Keratinocyte (primary cell): ENCODE data around the gene TRH. TPM values are rescaled to one million over a fixed set of nuclear protein-coding genes. Genes with fewer than 3 reads are reported as not detected.

Source experiments
- DNase-seq: peaks from one replicate; pipeline ENCODE4 v3.0.0-alpha.2; 2011; ENCODE audit warnings: low read depth, missing footprints, low spot score
- FAIRE-seq: peaks from 2 replicates; lab custom pipeline; 2011; peaks lifted over from hg19 to GRCh38; lab: Jason Lieb, UNC
- H2AFZ ChIP-seq: 2 replicates; pipeline ENCODE4 v1.6.0; 2012; ENCODE audit warnings: low read length, control low read depth, inconsistent platforms; ENCODE audit not compliant: control insufficient read depth
- H3K27ac ChIP-seq: 2 replicates; pipeline ENCODE4 v1.5.1; 2011; ENCODE audit warnings: low read length; ENCODE audit not compliant: control insufficient read depth, insufficient read depth
- H3K27me3 ChIP-seq: 3 replicates; pipeline ENCODE4 v1.6.0; 2011; ENCODE audit warnings: low read length; ENCODE audit not compliant: control insufficient read depth, insufficient read depth; ENCODE audit errors: extremely low read depth
- H3K36me3 ChIP-seq, 2 experiments: 2 replicates in 1 of 2; 3 replicates in 1 of 2; pipeline ENCODE4 v1.5.1; 2011; ENCODE audit warnings: low read length in 2 of 2, mild to moderate bottlenecking in 1 of 2; ENCODE audit not compliant: control insufficient read depth in 2 of 2, insufficient read depth in 2 of 2; ENCODE audit errors: extremely low read depth in 1 of 2
- H3K4me1 ChIP-seq: 3 replicates; pipeline ENCODE4 v1.5.1; 2011; ENCODE audit warnings: low read length; ENCODE audit not compliant: control insufficient read depth, insufficient read depth; ENCODE audit errors: extremely low read depth
- H3K4me2 ChIP-seq: 3 replicates; pipeline ENCODE4 v1.6.0; 2011; ENCODE audit warnings: low read depth, low read length; ENCODE audit not compliant: control insufficient read depth, insufficient read depth; ENCODE audit errors: extremely low read depth
- H3K4me3 ChIP-seq, 3 experiments: fragments of 200-600 bp in 1 of 3; sonication (generic) in 1 of 3; 2 replicates in 2 of 3; 3 replicates in 1 of 3; pipeline ENCODE4 v1.5.1; 2011 to 2016; ENCODE audit warnings: low read length in 3 of 3, mild to moderate bottlenecking in 3 of 3, control low read depth in 2 of 3, inconsistent platforms in 1 of 3, low read depth in 1 of 3, mixed read lengths in 1 of 3, mixed run types in 1 of 3, moderate library complexity in 1 of 3; ENCODE audit not compliant: control insufficient read depth in 2 of 3, insufficient read depth in 2 of 3; ENCODE audit errors: extremely low read depth in 1 of 3
- H3K79me2 ChIP-seq: 2 replicates; pipeline ENCODE4 v1.6.0; 2012; ENCODE audit warnings: low read length; ENCODE audit not compliant: control insufficient read depth, insufficient read depth
- H3K9ac ChIP-seq: 3 replicates; pipeline ENCODE4 v1.6.0; 2011; ENCODE audit warnings: low read length; ENCODE audit not compliant: control insufficient read depth, insufficient read depth; ENCODE audit errors: extremely low read depth
- H3K9me1 ChIP-seq: 3 replicates; pipeline ENCODE4 v1.6.0; 2011; ENCODE audit warnings: low read length; ENCODE audit not compliant: control insufficient read depth, insufficient read depth; ENCODE audit errors: extremely low read depth
- H3K9me3 ChIP-seq: 2 replicates; pipeline ENCODE4 v1.5.1; 2012; ENCODE audit warnings: low read depth, low read length; ENCODE audit not compliant: control insufficient read depth
- H4K20me1 ChIP-seq: 3 replicates; pipeline ENCODE4 v1.6.0; 2011; ENCODE audit warnings: low read length; ENCODE audit not compliant: control insufficient read depth, insufficient read depth; ENCODE audit errors: extremely low read depth
- CTCF ChIP-seq, 3 experiments: IDR thresholded peaks in 1 of 3; conservative IDR thresholded peaks in 1 of 3; optimal IDR thresholded peaks in 1 of 3; 2 replicates in 2 of 3; 3 replicates in 1 of 3; pipeline versions ENCODE3 to v1.5.1; 2011; ENCODE audit warnings: low read length in 3 of 3, mild to moderate bottlenecking in 3 of 3, moderate library complexity in 2 of 3, control low read depth in 1 of 3, inconsistent platforms in 1 of 3; ENCODE audit not compliant: insufficient read depth in 2 of 3; ENCODE audit errors: extremely low read depth in 1 of 3
- EZH2 ChIP-seq: IDR thresholded peaks from one replicate; pipeline ENCODE4 v1.6.1; 2012; ENCODE audit warnings: inconsistent platforms, mild to moderate bottlenecking, low read length, moderate library complexity
- dilution Hi-C: fragments of 300-500 bp; cut with MboI; formaldehyde crosslinking; loops from one replicate; pipeline ENCODE4 v1.7.0; 2020; ENCODE audit warnings: low sequenced_read_pairs; ENCODE audit not compliant: extremely low pct_ligation_motif_present
- polyA plus RNA-seq, 5 experiments: library from polyadenylated mRNA; depleted of rRNA in 3 of 5; stranded (reverse) in 3 of 5; stranded (forward) in 1 of 5; unstranded in 1 of 5; fragments of >200 nt; gene quantifications; 1 replicate in 1 of 5; 2 replicates in 3 of 5; 3 replicates in 1 of 5; pipeline versions ENCODE4 v1.2.1 to v1.2.3, GENCODE V29; 2011 to 2012; ENCODE audit warnings: missing spikeins in 2 of 5, low read depth in 1 of 5, low replicate concordance in 1 of 5

Gene TRH
- polyA plus RNA-seq, 1 donor (not counting 4 experiments of a cell fraction or from before 2014, with no cell fraction given): not detected

- H3K27me3 ChIP-seq: peaks cover 33% of the 10 kb centered on the region
- H3K4me1 ChIP-seq: no peaks in the 10 kb centered on the region
- no peak overlapping the region for H3K4me3 ChIP-seq
- H3K36me3 ChIP-seq: no peaks in the 10 kb centered on the region
- H3K9me3 ChIP-seq: no peaks in the 10 kb centered on the region
- H3K9me1 ChIP-seq: no peaks in the 10 kb centered on the region
- dilution Hi-C loops: no loop called here
- H2AFZ ChIP-seq: no peak overlapping the region
- H3K27ac ChIP-seq: no peak overlapping the region
- no peaks in the 10 kb centered on the region for H4K20me1 ChIP-seq
- H3K9ac ChIP-seq: no peak overlapping the region
- no peak for TF ChIP-seq CTCF (optimal IDR thresholded peaks at IDR 0.05 in 1 of 3, IDR thresholded peaks at IDR 0.05 in 1 of 3, conservative IDR thresholded peaks at IDR 0.05 in 1 of 3; ENCODE audit: extremely low read depth in 1 of 3, insufficient read depth in 2 of 3, low read length in 3 of 3)
- TF ChIP-seq EZH2: no peak
- DNase-seq (no peak), FAIRE-seq (no peak)
- no peak overlapping the region for H3K4me2 ChIP-seq
- H3K79me2 ChIP-seq: no peaks in the 10 kb centered on the region
Measured at GRCh38 chr3:129979905-129980304, 5.4 kb downstream of the TRH start.

- H3K9me1 ChIP-seq: no peaks in the 10 kb centered on the region
- H2AFZ ChIP-seq: no peak overlapping the region
- H3K9ac ChIP-seq: no peak overlapping the region
- H3K27ac ChIP-seq: no peak overlapping the region
- H3K4me3 ChIP-seq: no peak overlapping the region
- no peaks in the 10 kb centered on the region for H4K20me1 ChIP-seq
- H3K79me2 ChIP-seq: no peaks in the 10 kb centered on the region
- no peaks in the 10 kb centered on the region for H3K4me1 ChIP-seq
- TF ChIP-seq EZH2 (no peak), CTCF (optimal IDR thresholded peaks at IDR 0.05 in 1 of 3, IDR thresholded peaks at IDR 0.05 in 1 of 3, conservative IDR thresholded peaks at IDR 0.05 in 1 of 3; ENCODE audit: extremely low read depth in 1 of 3, insufficient read depth in 2 of 3, low read length in 3 of 3) (no peak)
- H3K36me3 ChIP-seq: no peaks in the 10 kb centered on the region
- FAIRE-seq: no peak
- DNase-seq: no peak
- H3K4me2 ChIP-seq: no peak overlapping the region
- dilution Hi-C loops: no loop called here
- peaks cover 15% of the 10 kb centered on the region for H3K27me3 ChIP-seq
- no peaks in the 10 kb centered on the region for H3K9me3 ChIP-seq
Measured at GRCh38 chr3:129983561-129983960, 9.0 kb downstream of the TRH start.
